ENCODE data around the gene ADGRA1.
A peak's percentile ranks its signal among the peaks of the same experiment; 100 is the strongest.

The ADGRA1 gene

DNA sequence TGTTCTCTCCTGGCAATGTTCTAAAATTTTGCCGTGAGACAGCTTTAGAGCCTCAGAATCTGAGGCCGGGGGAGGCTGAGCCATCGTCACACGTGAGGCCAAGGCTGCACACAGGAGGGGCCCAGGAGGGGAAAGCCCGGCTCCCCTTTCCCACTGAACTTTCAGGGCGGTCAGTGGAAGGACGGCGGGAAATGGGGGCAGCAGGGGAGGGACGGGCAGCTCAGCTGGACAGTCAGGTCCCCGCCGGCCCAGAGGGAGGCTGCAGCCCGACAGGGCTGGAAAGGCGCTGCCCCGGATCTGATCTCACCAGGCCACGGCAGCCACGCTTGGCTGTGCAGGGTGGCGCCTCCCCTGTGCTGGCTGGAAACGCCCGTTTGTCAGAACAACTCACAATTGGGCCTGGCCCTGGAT lies 43.3 kb upstream of the ADGRA1 start:
- Histone ChIP-seq H3K36me3 (ENCODE audit: low read depth) (no peaks in the 10 kb centered on the region), H3K4me3 (ENCODE audit: severe bottlenecking) (no peak overlapping the region), H3K27me3 (ENCODE audit: insufficient read depth, poor library complexity, severe bottlenecking) (peaks cover 65% of the 10 kb centered on the region), H3K27ac (ENCODE audit: poor library complexity, severe bottlenecking) (no peak overlapping the region), H3K9me3 (ENCODE audit: severe bottlenecking) (no peaks in the 10 kb centered on the region), H3K4me1 (ENCODE audit: insufficient read depth, poor library complexity, severe bottlenecking) (no peaks in the 10 kb centered on the region)
- 0 out of 3 replicates have a peak, but pooled peaks have one; percentile 7 for ATAC-seq (ENCODE audit: low read depth)
- DNase-seq (ENCODE audit: low spot score), result no peak
- no peak for TF ChIP-seq CTCF (IDR thresholded peaks at IDR 0.05; ENCODE audit: poor library complexity, severe bottlenecking)

GRCh38 chr10:133045556-133046389 lies 42.0 kb upstream of the ADGRA1 start:
- Histone ChIP-seq H3K9me3 (ENCODE audit: severe bottlenecking) (no peaks in the 10 kb centered on the region), H3K36me3 (ENCODE audit: low read depth) (no peaks in the 10 kb centered on the region), H3K27ac (ENCODE audit: poor library complexity, severe bottlenecking) (no peak overlapping the region), H3K4me3 (ENCODE audit: severe bottlenecking) (no peak overlapping the region), H3K4me1 (ENCODE audit: insufficient read depth, poor library complexity, severe bottlenecking) (no peaks in the 10 kb centered on the region), H3K27me3 (ENCODE audit: insufficient read depth, poor library complexity, severe bottlenecking) (peaks cover 57% of the 10 kb centered on the region)
- no peak for TF ChIP-seq CTCF (IDR thresholded peaks at IDR 0.05; ENCODE audit: poor library complexity, severe bottlenecking)
- no peak for ATAC-seq (ENCODE audit: low read depth)
- DNase-seq (ENCODE audit: low spot score), result no peak

- ATAC-seq (ENCODE audit: low read depth) (no peak), DNase-seq (ENCODE audit: low spot score) (no peak)
- H3K9me3 ChIP-seq (ENCODE audit: severe bottlenecking), result no peaks in the 10 kb centered on the region
- H3K27ac ChIP-seq (ENCODE audit: poor library complexity, severe bottlenecking), result no peak overlapping the region
- peaks cover 53% of the 10 kb centered on the region for H3K27me3 ChIP-seq (ENCODE audit: insufficient read depth, poor library complexity, severe bottlenecking)
- no peaks in the 10 kb centered on the region for H3K4me1 ChIP-seq (ENCODE audit: insufficient read depth, poor library complexity, severe bottlenecking)
- no peaks in the 10 kb centered on the region for H3K36me3 ChIP-seq (ENCODE audit: low read depth)
- no peak overlapping the region for H3K4me3 ChIP-seq (ENCODE audit: severe bottlenecking)
- no peak for TF ChIP-seq CTCF (IDR thresholded peaks at IDR 0.05; ENCODE audit: poor library complexity, severe bottlenecking)
These were observed 41.3 kb upstream of the ADGRA1 start for GRCh38 chr10:133046390-133046765.

GRCh38 chr10:133047526-133048123 lies 40.1 kb upstream of the ADGRA1 start:
- Histone ChIP-seq H3K27me3 (ENCODE audit: insufficient read depth, poor library complexity, severe bottlenecking) (peaks cover 48% of the 10 kb centered on the region), H3K4me1 (ENCODE audit: insufficient read depth, poor library complexity, severe bottlenecking) (no peaks in the 10 kb centered on the region), H3K36me3 (ENCODE audit: low read depth) (no peaks in the 10 kb centered on the region), H3K27ac (ENCODE audit: poor library complexity, severe bottlenecking) (no peak overlapping the region), H3K4me3 (ENCODE audit: severe bottlenecking) (no peak overlapping the region), H3K9me3 (ENCODE audit: severe bottlenecking) (no peaks in the 10 kb centered on the region)
- TF ChIP-seq CTCF (IDR thresholded peaks at IDR 0.05; ENCODE audit: poor library complexity, severe bottlenecking), result no peak
- DNase-seq (ENCODE audit: low spot score), result no peak
- ATAC-seq (ENCODE audit: low read depth), result no peak

DNA sequence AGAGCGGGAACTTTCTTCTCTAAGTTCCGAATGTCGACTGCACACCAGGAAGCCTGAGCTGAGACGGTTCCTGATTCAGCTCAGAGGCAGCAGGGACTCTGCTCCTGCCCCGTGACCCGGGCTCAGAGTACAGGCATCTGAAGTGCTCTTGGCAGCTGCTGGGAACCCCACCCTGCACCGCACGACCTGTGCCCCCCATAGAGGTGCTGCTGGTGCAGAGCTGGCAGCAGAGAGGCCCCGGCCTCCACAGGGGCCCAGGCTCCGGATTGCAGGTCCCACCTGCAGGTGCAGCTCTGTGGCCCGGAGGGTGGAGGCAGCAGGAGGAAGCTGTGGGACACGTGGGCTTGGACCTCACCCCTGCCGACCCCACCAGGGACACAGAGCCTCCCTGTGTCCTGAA lies 39.5 kb upstream of the ADGRA1 start:
- Histone ChIP-seq H3K9me3 (ENCODE audit: severe bottlenecking) (no peaks in the 10 kb centered on the region), H3K27me3 (ENCODE audit: insufficient read depth, poor library complexity, severe bottlenecking) (peaks cover 42% of the 10 kb centered on the region), H3K36me3 (ENCODE audit: low read depth) (no peaks in the 10 kb centered on the region), H3K27ac (ENCODE audit: poor library complexity, severe bottlenecking) (no peak overlapping the region), H3K4me3 (ENCODE audit: severe bottlenecking) (no peak overlapping the region), H3K4me1 (ENCODE audit: insufficient read depth, poor library complexity, severe bottlenecking) (no peaks in the 10 kb centered on the region)
- DNase-seq (ENCODE audit: low spot score) (no peak), ATAC-seq (ENCODE audit: low read depth) (no peak)
- no peak for TF ChIP-seq CTCF (IDR thresholded peaks at IDR 0.05; ENCODE audit: poor library complexity, severe bottlenecking)
